ENCODE results near the gene NET1.
"Not testable (repeated sequence)": the region's sequence is repeated elsewhere in the genome, so short reads cannot be mapped to it uniquely, and the experiment has no call there.

Gene NET1

GRCh38 chr10:5462841-5463293 lies 50.5 kb downstream of the NET1 start:
- DNase-seq (ENCODE audit: low read depth), result no peak

- no peak for DNase-seq (ENCODE audit: low read depth)
Measured at GRCh38 chr10:5464546-5464945, 52.2 kb downstream of the NET1 start.

- DNase-seq (ENCODE audit: low read depth), result no peak
Measured at GRCh38 chr10:5465976-5466450, 53.7 kb downstream of the NET1 start.

- DNase-seq (ENCODE audit: low read depth), result no peak
Measured at GRCh38 chr10:5466451-5467206, 54.3 kb downstream of the NET1 start.

GRCh38 chr10:5467207-5467535 lies 54.8 kb downstream of the NET1 start:
- no peak for DNase-seq (ENCODE audit: low read depth)

- DNase-seq (ENCODE audit: low read depth), result no peak
Measured at GRCh38 chr10:5467634-5468255, 55.4 kb downstream of the NET1 start.

GRCh38 chr10:5468262-5469106 lies 56.1 kb downstream of the NET1 start:
- DNase-seq (ENCODE audit: low read depth), result no peak

GRCh38 chr10:5469353-5470061 lies 57.1 kb downstream of the NET1 start:
- no peak for DNase-seq (ENCODE audit: low read depth)

GRCh38 chr10:5470062-5470751 lies 57.9 kb downstream of the NET1 start:
- DNase-seq (ENCODE audit: low read depth), result no peak

- DNase-seq (ENCODE audit: low read depth), result not testable (repeated sequence)
Measured at GRCh38 chr10:5474642-5475041, 62.3 kb downstream of the NET1 start.

GRCh38 chr10:5475088-5475487 lies 62.7 kb downstream of the NET1 start:
- DNase-seq (ENCODE audit: low read depth), result not testable (repeated sequence)

GRCh38 chr10:5475974-5476807 lies 63.8 kb downstream of the NET1 start:
- DNase-seq (ENCODE audit: low read depth), result not testable (repeated sequence)

- no peak for DNase-seq (ENCODE audit: low read depth)
Measured at GRCh38 chr10:5476918-5477525, 64.7 kb downstream of the NET1 start.

- DNase-seq (ENCODE audit: low read depth), result no peak
Measured at GRCh38 chr10:5477948-5478693, 65.8 kb downstream of the NET1 start.

- DNase-seq (ENCODE audit: low read depth), result no peak
Measured at GRCh38 chr10:5478694-5479305, 66.4 kb downstream of the NET1 start.

- DNase-seq (ENCODE audit: low read depth), result no peak
Measured at GRCh38 chr10:5479481-5480161, 67.3 kb downstream of the NET1 start.

GRCh38 chr10:5480162-5480941 lies 68.0 kb downstream of the NET1 start:
- DNase-seq (ENCODE audit: low read depth), result no peak

- no peak for DNase-seq (ENCODE audit: low read depth)
Measured at GRCh38 chr10:5481121-5481520, 68.8 kb downstream of the NET1 start.

All from stimulated activated CD8-positive, alpha-beta memory T cell treated with anti-CD3 and anti-CD28 coated beads, Interleukin-12 subunit alpha, Interleukin-12 subunit beta, amount 100 ng/mL, for 4 hours (primary cell).